Measurements from ENCODE around the gene MYOM3. TPM values are rescaled to one million over a fixed set of nuclear protein-coding genes. Genes with fewer than 3 reads are reported as not detected.

Gene MYOM3
- total RNA-seq, 1 experiment from 2014 or later = 0.05 TPM

DNA sequence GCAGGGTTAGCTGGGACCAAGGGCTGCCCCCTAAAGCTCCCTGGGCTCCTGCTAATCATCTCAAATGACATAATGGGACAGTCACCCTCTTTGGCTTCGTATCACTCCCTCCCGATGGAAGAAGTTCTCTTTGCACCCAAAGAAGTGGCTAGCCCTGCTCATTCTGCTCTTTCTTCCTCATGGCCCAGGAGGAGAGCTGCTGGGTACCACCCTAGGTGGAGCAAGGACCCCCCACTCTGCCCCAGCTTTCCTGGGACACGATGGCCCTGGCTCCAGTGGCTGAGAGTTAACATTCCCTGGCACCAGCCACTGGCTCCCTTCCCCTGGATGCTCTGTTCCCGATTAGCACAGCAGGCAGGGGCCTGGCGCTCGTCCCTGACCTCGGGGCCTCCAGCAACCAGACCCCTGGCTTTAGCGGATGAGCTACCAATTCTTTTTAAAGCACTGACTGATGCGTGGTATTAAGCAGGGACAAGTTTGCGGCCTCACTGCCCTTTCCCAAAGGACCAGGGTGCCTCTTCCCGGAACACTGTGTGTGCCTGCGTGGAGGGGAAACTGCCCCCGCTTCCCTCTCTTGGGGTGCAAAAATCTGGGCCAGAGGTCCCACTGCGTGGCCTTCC, 1.2 kb downstream of the MYOM3 start:
- H3K9me3 ChIP-seq (ENCODE audit: control insufficient read depth, insufficient read depth, low read depth, low read length) = no peaks in the 10 kb centered on the region
- DNase-seq (ENCODE audit: low read depth, low spot score) = no peak
- POLR2A ChIA-PET = no interaction called here
- H3K27me3 ChIP-seq (ENCODE audit: control insufficient read depth, insufficient read depth, low read length) = no peaks in the 10 kb centered on the region
- CTCF ChIA-PET = interaction anchor here (0.6 to 0.7 kb wide), 3 partner anchors 61 to 332 kb away, joined by 3 to 4 read pairs (median 3); partner anchors contain the start of gene PITHD1
- H3K4me1 ChIP-seq (ENCODE audit: control insufficient read depth, insufficient read depth, low read length) = peaks cover 28% of the 10 kb centered on the region
- H3K4me3 ChIP-seq (ENCODE audit: low read depth in 2 of 2, low read length in 2 of 2) = no peak overlapping the region
- no peak overlapping the region for H3K27ac ChIP-seq (ENCODE audit: low read length)
- ATAC-seq = no peak
- intact Hi-C loops (cut with micrococcal nuclease; ENCODE audit: unreplicated experiment) = loop anchor here (5.0 kb wide), 1 partner anchor 38 kb away; no protein-coding TSS in a partner anchor
- no peaks in the 10 kb centered on the region; the same call in 1 of the 2 replicates for H3K36me3 ChIP-seq (ENCODE audit: control insufficient read depth, insufficient read depth, low read length)
- no peak for TF ChIP-seq SIN3A (IDR thresholded peaks at IDR 0.05; ENCODE audit: borderline replicate concordance, insufficient read depth, low read depth, low read length)
- no peak for TF ChIP-seq POLR2AphosphoS5 (IDR thresholded peaks at IDR 0.05; ENCODE audit: low read depth, low read length)
- no peak for TF ChIP-seq TCF7L2 (IDR thresholded peaks at IDR 0.05; ENCODE audit: low read depth, low read length)
- TF ChIP-seq, protein P1, sequence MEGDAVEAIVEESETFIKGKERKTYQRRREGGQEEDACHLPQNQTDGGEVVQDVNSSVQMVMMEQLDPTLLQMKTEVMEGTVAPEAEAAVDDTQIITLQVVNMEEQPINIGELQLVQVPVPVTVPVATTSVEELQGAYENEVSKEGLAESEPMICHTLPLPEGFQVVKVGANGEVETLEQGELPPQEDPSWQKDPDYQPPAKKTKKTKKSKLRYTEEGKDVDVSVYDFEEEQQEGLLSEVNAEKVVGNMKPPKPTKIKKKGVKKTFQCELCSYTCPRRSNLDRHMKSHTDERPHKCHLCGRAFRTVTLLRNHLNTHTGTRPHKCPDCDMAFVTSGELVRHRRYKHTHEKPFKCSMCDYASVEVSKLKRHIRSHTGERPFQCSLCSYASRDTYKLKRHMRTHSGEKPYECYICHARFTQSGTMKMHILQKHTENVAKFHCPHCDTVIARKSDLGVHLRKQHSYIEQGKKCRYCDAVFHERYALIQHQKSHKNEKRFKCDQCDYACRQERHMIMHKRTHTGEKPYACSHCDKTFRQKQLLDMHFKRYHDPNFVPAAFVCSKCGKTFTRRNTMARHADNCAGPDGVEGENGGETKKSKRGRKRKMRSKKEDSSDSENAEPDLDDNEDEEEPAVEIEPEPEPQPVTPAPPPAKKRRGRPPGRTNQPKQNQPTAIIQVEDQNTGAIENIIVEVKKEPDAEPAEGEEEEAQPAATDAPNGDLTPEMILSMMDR (IDR thresholded peaks at IDR 0.05) = no peak
- TF ChIP-seq, protein P2, sequence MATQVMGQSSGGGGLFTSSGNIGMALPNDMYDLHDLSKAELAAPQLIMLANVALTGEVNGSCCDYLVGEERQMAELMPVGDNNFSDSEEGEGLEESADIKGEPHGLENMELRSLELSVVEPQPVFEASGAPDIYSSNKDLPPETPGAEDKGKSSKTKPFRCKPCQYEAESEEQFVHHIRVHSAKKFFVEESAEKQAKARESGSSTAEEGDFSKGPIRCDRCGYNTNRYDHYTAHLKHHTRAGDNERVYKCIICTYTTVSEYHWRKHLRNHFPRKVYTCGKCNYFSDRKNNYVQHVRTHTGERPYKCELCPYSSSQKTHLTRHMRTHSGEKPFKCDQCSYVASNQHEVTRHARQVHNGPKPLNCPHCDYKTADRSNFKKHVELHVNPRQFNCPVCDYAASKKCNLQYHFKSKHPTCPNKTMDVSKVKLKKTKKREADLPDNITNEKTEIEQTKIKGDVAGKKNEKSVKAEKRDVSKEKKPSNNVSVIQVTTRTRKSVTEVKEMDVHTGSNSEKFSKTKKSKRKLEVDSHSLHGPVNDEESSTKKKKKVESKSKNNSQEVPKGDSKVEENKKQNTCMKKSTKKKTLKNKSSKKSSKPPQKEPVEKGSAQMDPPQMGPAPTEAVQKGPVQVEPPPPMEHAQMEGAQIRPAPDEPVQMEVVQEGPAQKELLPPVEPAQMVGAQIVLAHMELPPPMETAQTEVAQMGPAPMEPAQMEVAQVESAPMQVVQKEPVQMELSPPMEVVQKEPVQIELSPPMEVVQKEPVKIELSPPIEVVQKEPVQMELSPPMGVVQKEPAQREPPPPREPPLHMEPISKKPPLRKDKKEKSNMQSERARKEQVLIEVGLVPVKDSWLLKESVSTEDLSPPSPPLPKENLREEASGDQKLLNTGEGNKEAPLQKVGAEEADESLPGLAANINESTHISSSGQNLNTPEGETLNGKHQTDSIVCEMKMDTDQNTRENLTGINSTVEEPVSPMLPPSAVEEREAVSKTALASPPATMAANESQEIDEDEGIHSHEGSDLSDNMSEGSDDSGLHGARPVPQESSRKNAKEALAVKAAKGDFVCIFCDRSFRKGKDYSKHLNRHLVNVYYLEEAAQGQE (IDR thresholded peaks at IDR 0.05; ENCODE audit: insufficient read depth in 1 of 2, low read depth in 2 of 2, low read length in 1 of 2) = no peak
- no TSS peak for BruUV-seq (replicated peaks)
- in situ Hi-C loops (cut with HindIII; ENCODE audit: low pct_unique_long_range_greater_than_20kb, low sequenced_read_pairs) = no loop called here

DNA sequence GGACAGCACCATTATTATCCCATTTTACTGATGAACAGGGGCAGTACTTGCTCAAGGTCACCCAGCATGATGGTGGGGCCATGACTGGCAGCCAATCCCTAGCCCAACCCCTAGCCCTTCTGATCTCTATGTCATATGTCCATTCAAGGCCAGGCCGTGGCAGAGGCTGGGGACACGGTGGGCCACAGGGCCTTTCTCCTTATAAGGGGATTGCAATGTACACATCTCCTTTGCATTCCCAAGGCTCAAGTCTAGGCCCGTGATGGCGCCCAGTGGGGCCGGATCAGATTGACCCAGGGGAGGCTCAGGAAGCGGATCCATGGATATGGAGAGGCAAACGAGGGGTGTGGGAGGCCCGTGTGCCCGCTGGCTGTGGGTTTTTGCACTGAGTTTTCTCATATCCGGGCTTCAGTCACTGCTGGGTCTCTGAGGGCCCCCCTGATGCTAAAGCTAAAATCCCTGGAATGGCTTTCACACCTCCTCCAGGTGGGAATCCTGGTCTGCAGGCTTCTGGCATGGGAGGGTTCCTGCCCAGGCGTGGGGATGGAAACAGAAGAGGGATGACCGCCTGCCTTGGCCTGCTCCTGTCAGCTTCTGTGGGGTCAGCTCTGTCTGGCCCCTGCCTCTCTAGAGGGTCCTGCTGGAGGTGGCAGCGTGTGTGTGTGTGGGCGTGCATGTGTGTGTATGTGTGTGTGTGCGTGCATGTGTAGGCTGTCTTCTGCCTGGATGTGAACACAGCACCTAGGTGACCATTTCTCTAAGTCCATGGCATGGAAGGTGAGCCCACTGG, 2.1 kb downstream of the MYOM3 start:
- TF ChIP-seq, protein P2 (IDR thresholded peaks at IDR 0.05; ENCODE audit: insufficient read depth in 1 of 2, low read depth in 2 of 2, low read length in 1 of 2) = no peak
- TF ChIP-seq, protein P1 (IDR thresholded peaks at IDR 0.05) = no peak
- TF ChIP-seq POLR2AphosphoS5 (IDR thresholded peaks at IDR 0.05; ENCODE audit: low read depth, low read length) (no peak), TCF7L2 (IDR thresholded peaks at IDR 0.05; ENCODE audit: low read depth, low read length) (no peak)
- H3K27ac ChIP-seq (ENCODE audit: low read length) = no peak overlapping the region
- ATAC-seq (no peak), DNase-seq (ENCODE audit: low read depth, low spot score) (no peak)
- H3K9me3 ChIP-seq (ENCODE audit: control insufficient read depth, insufficient read depth, low read depth, low read length) = no peaks in the 10 kb centered on the region
- peaks cover 28% of the 10 kb centered on the region for H3K4me1 ChIP-seq (ENCODE audit: control insufficient read depth, insufficient read depth, low read length)
- H3K36me3 ChIP-seq (ENCODE audit: control insufficient read depth, insufficient read depth, low read length) = no peaks in the 10 kb centered on the region; the same call in 1 of the 2 replicates
- BruUV-seq (replicated peaks) = no TSS peak
- in situ Hi-C loops (cut with HindIII; ENCODE audit: low pct_unique_long_range_greater_than_20kb, low sequenced_read_pairs) = no loop called here
- ChIA-PET POLR2A (no interaction called here), CTCF (no interaction called here)
- no peaks in the 10 kb centered on the region for H3K27me3 ChIP-seq (ENCODE audit: control insufficient read depth, insufficient read depth, low read length)
- H3K4me3 ChIP-seq (ENCODE audit: low read depth in 2 of 2, low read length in 2 of 2) = no peak overlapping the region
- intact Hi-C loops (cut with micrococcal nuclease; ENCODE audit: unreplicated experiment) = loop anchor here (5.0 kb wide), 1 partner anchor 38 kb away; no protein-coding TSS in a partner anchor
